Measurements from ENCODE around the gene PRSS48.

PRSS48 gene

GRCh38 chr4:151325949-151326246 is 48.9 kb downstream of the PRSS48 start:
- no peak for TF ChIP-seq CTCF (IDR thresholded peaks at IDR 0.05; ENCODE audit: low read depth, low read length, missing control alignments)
- no peaks in the 10 kb centered on the region for H3K36me3 ChIP-seq (replicated peaks)
- no peaks in the 10 kb centered on the region for H3K27me3 ChIP-seq (replicated peaks)
- H3K4me3 ChIP-seq (ENCODE audit: low read depth, low read length), result peak overlapping the region; percentile 71
- in situ Hi-C loops (cut with HindIII; ENCODE audit: low pct_ligation_motif_present, low sequenced_read_pairs), result no loop called here
- H3K27ac ChIP-seq, result no peak overlapping the region
- no peak for DNase-seq

GRCh38 chr4:151329217-151330007 is 52.5 kb downstream of the PRSS48 start:
- TF ChIP-seq CTCF (IDR thresholded peaks at IDR 0.05; ENCODE audit: low read depth, low read length, missing control alignments), result no peak
- Histone ChIP-seq H3K27ac (no peak overlapping the region), H3K36me3 (replicated peaks) (no peaks in the 10 kb centered on the region), H3K4me3 (ENCODE audit: low read depth, low read length) (no peak overlapping the region), H3K27me3 (replicated peaks) (no peaks in the 10 kb centered on the region)
- in situ Hi-C loops (cut with HindIII; ENCODE audit: low pct_ligation_motif_present, low sequenced_read_pairs), result no loop called here
- DNase-seq, result no peak

- Histone ChIP-seq H3K27ac (no peak overlapping the region), H3K4me3 (ENCODE audit: low read depth, low read length) (no peak overlapping the region), H3K36me3 (replicated peaks) (no peaks in the 10 kb centered on the region), H3K27me3 (replicated peaks) (no peaks in the 10 kb centered on the region)
- no peak for TF ChIP-seq CTCF (IDR thresholded peaks at IDR 0.05; ENCODE audit: low read depth, low read length, missing control alignments)
- DNase-seq, result no peak
- in situ Hi-C loops (cut with HindIII; ENCODE audit: low pct_ligation_motif_present, low sequenced_read_pairs), result no loop called here
Observed at GRCh38 chr4:151331276-151332042, 54.5 kb downstream of the PRSS48 start.

GRCh38 chr4:151339467-151339866 is 62.5 kb downstream of the PRSS48 start:
- in situ Hi-C loops (cut with HindIII; ENCODE audit: low pct_ligation_motif_present, low sequenced_read_pairs), result no loop called here
- no peaks in the 10 kb centered on the region for H3K27me3 ChIP-seq (replicated peaks)
- TF ChIP-seq CTCF (IDR thresholded peaks at IDR 0.05; ENCODE audit: low read depth, low read length, missing control alignments), result no peak
- H3K36me3 ChIP-seq (replicated peaks), result no peaks in the 10 kb centered on the region
- H3K27ac ChIP-seq, result no peak overlapping the region
- H3K4me3 ChIP-seq (ENCODE audit: low read depth, low read length), result no peak overlapping the region
- DNase-seq, result no peak

GRCh38 chr4:151340751-151341385 is 63.9 kb downstream of the PRSS48 start:
- no peaks in the 10 kb centered on the region for H3K27me3 ChIP-seq (replicated peaks)
- no peak for TF ChIP-seq CTCF (IDR thresholded peaks at IDR 0.05; ENCODE audit: low read depth, low read length, missing control alignments)
- no peak overlapping the region for H3K27ac ChIP-seq
- peak; percentile 12 for DNase-seq
- in situ Hi-C loops (cut with HindIII; ENCODE audit: low pct_ligation_motif_present, low sequenced_read_pairs), result no loop called here
- H3K4me3 ChIP-seq (ENCODE audit: low read depth, low read length), result no peak overlapping the region
- H3K36me3 ChIP-seq (replicated peaks), result no peaks in the 10 kb centered on the region
